Left renal pelvis (tissue), 4 donors: ENCODE data around the gene NASP. TPM values are rescaled to one million over a fixed set of nuclear protein-coding genes. Genes with fewer than 3 reads are reported as not detected.

Source experiments
- DNase-seq, 4 donors: peaks; one replicate each; pipeline ENCODE4 v3.0.0-alpha.2; 2013; ENCODE audit warnings: low read depth in 4 of 4, low spot score in 3 of 4
- polyA plus RNA-seq, 4 donors: library from polyadenylated mRNA; unstranded; fragments of 120-200 nt; gene quantifications; one replicate each; pipeline ENCODE4 v1.2.1, GENCODE V29; 2013; ENCODE audit not compliant: insufficient read length in 4 of 4

NASP gene
- 100 to 1,000 TPM; 233 to 360 (median 319) TPM for polyA plus RNA-seq

- DNase-seq, result peak; percentile 84 to 91 (median 87)
These were observed at the start of gene NASP for GRCh38 chr1:45583666-45584350. NASP (plus strand) TSS chr1:45584041; CDS start chr1:45584147, 106 bp downstream.

GRCh38 chr1:45535988-45536766 lies 47.7 kb upstream of the NASP start:
- no peak for DNase-seq

- DNase-seq, result no peak
These were observed 47.0 kb upstream of the NASP start for GRCh38 chr1:45536886-45537285.

- DNase-seq, result no peak
These were observed 42.6 kb upstream of the NASP start for GRCh38 chr1:45541193-45541592.

- DNase-seq, result no peak
These were observed 41.2 kb upstream of the NASP start for GRCh38 chr1:45542591-45542990.

GRCh38 chr1:45543581-45544417 lies 40.0 kb upstream of the NASP start:
- no peak for DNase-seq

- DNase-seq, result no peak
These were observed 39.3 kb upstream of the NASP start for GRCh38 chr1:45544530-45544929.

GRCh38 chr1:45545019-45545493 lies 38.8 kb upstream of the NASP start:
- DNase-seq, result no peak

GRCh38 chr1:45545553-45546310 lies 38.1 kb upstream of the NASP start:
- DNase-seq, result no peak

GRCh38 chr1:45550401-45551351 lies 33.2 kb upstream of the NASP start, which contains the start of gene AKR1A1:
AKR1A1 (plus strand) TSS chr1:45550826; CDS start chr1:45561795, 10,969 bp downstream.
- DNase-seq, result peak; percentile 80 to 84 (median 83)

- DNase-seq, result no peak
These were observed 32.2 kb upstream of the NASP start for GRCh38 chr1:45551684-45552083.

- DNase-seq, result no peak
These were observed 31.5 kb upstream of the NASP start for GRCh38 chr1:45552331-45552730.

GRCh38 chr1:45554198-45554597 lies 29.6 kb upstream of the NASP start:
- no peak for DNase-seq

GRCh38 chr1:45557422-45557944 lies 26.4 kb upstream of the NASP start:
- DNase-seq, result no peak

- DNase-seq, result no peak
These were observed 20.0 kb upstream of the NASP start for GRCh38 chr1:45563843-45564242.

- DNase-seq, result no peak
These were observed 17.1 kb upstream of the NASP start for GRCh38 chr1:45566722-45567121.

GRCh38 chr1:45567911-45568310 lies 15.9 kb upstream of the NASP start:
- DNase-seq, result no peak

GRCh38 chr1:45568421-45568820 lies 15.4 kb upstream of the NASP start:
- DNase-seq, result no peak

- DNase-seq, result no peak
These were observed 14.3 kb upstream of the NASP start for GRCh38 chr1:45569571-45569961.
